Effector CD8-positive, alpha-beta T cell (primary cell): Measurements from ENCODE around the gene GCLC.

ENCODE experiments used
- DNase-seq: peaks from one replicate; lab custom pipeline; 2025; lab: John Stamatoyannopoulos, UW

The GCLC gene

GRCh38 chr6:53524455-53524815, 20.5 kb downstream of the GCLC start:
- DNase-seq: no peak

GRCh38 chr6:53523511-53524454, 21.1 kb downstream of the GCLC start:
- no peak for DNase-seq

- no peak for DNase-seq
Observed at GRCh38 chr6:53520320-53520928, 24.5 kb downstream of the GCLC start.

- no peak for DNase-seq
Observed at GRCh38 chr6:53518862-53519261, 26.0 kb downstream of the GCLC start.

GRCh38 chr6:53517021-53517420, 27.9 kb downstream of the GCLC start:
- no peak for DNase-seq

GRCh38 chr6:53514677-53515076, 30.2 kb downstream of the GCLC start:
- DNase-seq: no peak

- no peak for DNase-seq
Observed at GRCh38 chr6:53513519-53513966, 31.4 kb downstream of the GCLC start.

GRCh38 chr6:53513056-53513455, 31.8 kb downstream of the GCLC start:
- DNase-seq: no peak

GRCh38 chr6:53512626-53513025, 32.3 kb downstream of the GCLC start:
- DNase-seq: no peak

- DNase-seq: no peak
Observed at GRCh38 chr6:53510746-53511145, 34.2 kb downstream of the GCLC start.

- DNase-seq: no peak
Observed at GRCh38 chr6:53506872-53507271, 38.0 kb downstream of the GCLC start.

- no peak for DNase-seq
Observed at GRCh38 chr6:53504512-53504911, 40.4 kb downstream of the GCLC start.

- DNase-seq: no peak
Observed at GRCh38 chr6:53503060-53503459, 41.8 kb downstream of the GCLC start.

GRCh38 chr6:53501432-53501831, 43.5 kb downstream of the GCLC start:
- DNase-seq: no peak

GRCh38 chr6:53500095-53500494, 44.8 kb downstream of the GCLC start:
- DNase-seq: no peak

GRCh38 chr6:53499094-53499493, 45.8 kb downstream of the GCLC start:
- no peak for DNase-seq

GRCh38 chr6:53498649-53499048, 46.3 kb downstream of the GCLC start:
- DNase-seq: no peak

- no peak for DNase-seq
Observed at GRCh38 chr6:53497905-53498304, 47.0 kb downstream of the GCLC start.

GRCh38 chr6:53496797-53497375, 48.0 kb downstream of the GCLC start:
- DNase-seq: no peak

GRCh38 chr6:53495506-53496499, 49.1 kb downstream of the GCLC start:
- DNase-seq: no peak

GRCh38 chr6:53494076-53494475, 50.8 kb downstream of the GCLC start:
- DNase-seq: no peak

GRCh38 chr6:53493635-53494025, 51.3 kb downstream of the GCLC start:
- DNase-seq: no peak
